Hepatocyte (in vitro differentiated cells): ENCODE measurements around the gene ASTN2.

Source experiments
- CTCF ChIP-seq: fragments of 200-600 bp; sonication (generic); IDR thresholded peaks from 2 replicates; pipeline ENCODE4 v1.5.1; 2016; ENCODE audit warnings: antibody characterized with exemption, mild to moderate bottlenecking; ENCODE audit not compliant: poor library complexity
- EZH2 ChIP-seq: fragments of 200-600 bp; sonication (generic); IDR thresholded peaks from 2 replicates; pipeline ENCODE4 v1.6.1; 2016; ENCODE audit warnings: antibody characterized with exemption, mild to moderate bottlenecking, borderline replicate concordance
- EZH2phosphoT487 ChIP-seq: fragments of 200-600 bp; sonication (generic); IDR thresholded peaks from one replicate; pipeline ENCODE4 v1.6.1; 2018; ENCODE audit warnings: antibody characterized with exemption, mild to moderate bottlenecking, low read depth, moderate library complexity; ENCODE audit not compliant: unreplicated experiment, severe bottlenecking

- TF ChIP-seq CTCF: no peak
- no peak for TF ChIP-seq EZH2
- no peak for TF ChIP-seq EZH2phosphoT487
These were observed 708.3 kb downstream of the ASTN2 start for GRCh38 chr9:116706310-116707290.
